ENCODE results near the gene SFMBT2.

- TF ChIP-seq CTCF (IDR thresholded peaks at IDR 0.05) = no peak
- no peak for TF ChIP-seq POLR2AphosphoS5 (IDR thresholded peaks at IDR 0.05)
- no peak for TF ChIP-seq POLR2A (IDR thresholded peaks at IDR 0.05)
Observed at GRCh38 chr10:7329219-7329618, 81.6 kb downstream of the SFMBT2 start.

Data from prostate gland (tissue), 2 donors.